GM21528 (cell line): Measurements from ENCODE around the gene CHST11.

Source experiments
- ATAC-seq: cut with Tn5 transposase; IDR thresholded peaks from one replicate; pipeline ENCODE4 v1.9.1; 2021; ENCODE audit warnings: mild to moderate bottlenecking, moderate library complexity; ENCODE audit not compliant: unreplicated experiment, low FRiP score

Gene CHST11

DNA sequence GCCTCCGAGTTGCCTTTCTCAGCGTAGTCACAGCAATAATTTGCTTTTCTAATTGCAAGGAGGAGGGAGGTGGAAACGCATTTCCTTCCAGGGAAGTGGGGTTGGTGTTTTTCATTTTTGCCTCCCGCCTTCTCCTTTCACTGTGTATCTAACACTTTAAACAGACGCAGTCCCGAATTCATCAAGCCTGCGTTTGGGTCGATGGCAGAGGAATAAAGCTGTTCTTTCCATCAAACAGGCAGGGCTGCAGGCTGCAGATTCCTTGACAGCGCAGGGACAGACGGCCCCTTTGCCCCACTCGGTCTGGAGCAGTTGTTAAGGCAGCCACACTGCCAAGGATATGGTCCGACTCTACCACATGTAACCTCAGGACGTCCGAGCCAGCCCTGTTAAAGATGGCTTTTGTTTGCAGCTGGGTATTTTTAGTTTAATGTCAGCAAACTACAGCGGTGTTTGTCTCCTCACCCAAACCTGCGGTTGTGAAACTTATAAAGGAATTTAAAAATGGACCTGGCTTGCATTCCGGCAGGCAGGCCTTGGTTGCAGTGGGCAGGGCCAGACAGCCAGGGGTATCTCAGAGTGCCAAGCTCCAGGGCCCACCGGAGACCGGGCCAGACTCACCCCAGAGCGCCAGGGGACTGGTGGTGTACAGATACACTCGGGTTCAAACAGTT lies 2.1 kb downstream of the CHST11 start:
- no peak for ATAC-seq

DNA sequence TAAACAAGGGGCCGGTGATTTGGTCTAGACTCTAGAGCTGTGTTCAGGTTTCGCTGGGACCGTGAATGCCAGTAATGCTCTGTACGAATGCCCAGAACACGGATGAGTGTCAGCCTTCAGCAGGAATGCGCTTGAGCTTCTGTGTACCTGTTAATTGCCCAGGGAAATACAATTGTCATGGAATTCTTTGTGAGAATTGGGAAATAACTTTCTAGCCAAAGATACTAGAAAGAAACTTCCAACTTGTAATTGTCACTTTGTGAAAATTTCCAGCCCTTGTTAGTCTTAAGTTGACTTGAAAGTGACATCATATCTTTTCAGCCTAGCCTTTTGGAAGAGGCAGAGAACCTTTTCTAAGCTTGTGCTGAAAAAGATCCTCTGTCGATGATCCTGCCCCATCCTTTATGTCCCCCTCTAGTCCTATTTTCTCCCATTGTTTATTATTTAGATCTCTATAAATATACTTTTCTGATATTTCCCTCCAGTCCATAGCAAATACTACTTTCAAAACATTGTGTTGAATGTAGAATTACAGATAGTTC lies 2.7 kb downstream of the CHST11 start:
- no peak for ATAC-seq

DNA sequence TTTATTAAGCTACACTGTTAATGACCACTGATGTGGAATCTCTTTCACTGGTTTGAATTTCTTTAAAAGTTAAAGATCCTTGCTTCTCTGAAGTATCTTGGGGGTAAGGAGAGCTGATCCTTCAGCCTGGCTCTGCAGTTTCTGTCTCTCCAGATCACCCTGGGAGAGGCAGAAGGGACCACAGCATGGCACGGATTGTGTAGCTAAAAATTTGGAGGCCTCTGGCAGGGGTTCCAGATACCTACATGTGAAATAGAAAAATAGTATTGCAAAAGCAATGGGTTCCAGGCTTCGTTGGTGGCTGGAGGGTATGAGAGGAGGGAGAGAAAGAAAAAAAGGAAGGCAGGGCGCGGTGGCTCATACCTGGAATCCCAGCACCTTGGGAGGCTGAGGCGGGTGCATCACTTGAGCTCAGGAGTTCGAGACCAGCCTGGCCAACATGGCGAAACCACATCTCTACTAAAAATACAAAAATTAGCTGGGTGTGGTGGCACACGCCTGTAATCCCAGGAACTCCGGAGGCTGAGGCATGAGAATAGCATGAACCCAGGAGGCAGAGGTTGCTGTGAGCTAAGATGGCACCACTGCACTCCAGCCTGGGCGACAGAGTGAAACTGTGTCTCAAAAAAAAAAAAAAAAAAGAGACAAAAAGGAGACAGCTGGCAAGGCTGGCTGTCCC lies 3.4 kb downstream of the CHST11 start:
- ATAC-seq, result no peak

- ATAC-seq, result no peak
Measured at GRCh38 chr12:104460973-104461698, 4.4 kb downstream of the CHST11 start.

DNA sequence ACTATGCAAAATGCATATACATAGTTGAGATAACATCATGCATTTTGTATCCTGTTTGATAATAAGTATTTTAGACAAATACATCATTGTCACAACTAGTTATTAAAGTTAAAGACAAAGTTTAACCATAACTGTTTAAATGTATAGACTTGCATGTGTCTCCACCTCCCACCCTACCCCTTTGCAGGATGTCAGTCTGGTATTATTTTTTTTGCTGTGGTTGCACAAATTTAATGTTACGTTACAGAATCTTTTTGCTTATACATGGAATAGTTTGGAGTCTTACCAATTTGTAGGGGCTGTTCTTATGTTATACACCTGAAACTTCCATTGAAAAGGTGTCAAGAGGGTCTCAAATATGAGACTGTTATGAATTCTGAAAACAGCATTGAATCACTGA lies 5.6 kb downstream of the CHST11 start:
- no peak for ATAC-seq

DNA sequence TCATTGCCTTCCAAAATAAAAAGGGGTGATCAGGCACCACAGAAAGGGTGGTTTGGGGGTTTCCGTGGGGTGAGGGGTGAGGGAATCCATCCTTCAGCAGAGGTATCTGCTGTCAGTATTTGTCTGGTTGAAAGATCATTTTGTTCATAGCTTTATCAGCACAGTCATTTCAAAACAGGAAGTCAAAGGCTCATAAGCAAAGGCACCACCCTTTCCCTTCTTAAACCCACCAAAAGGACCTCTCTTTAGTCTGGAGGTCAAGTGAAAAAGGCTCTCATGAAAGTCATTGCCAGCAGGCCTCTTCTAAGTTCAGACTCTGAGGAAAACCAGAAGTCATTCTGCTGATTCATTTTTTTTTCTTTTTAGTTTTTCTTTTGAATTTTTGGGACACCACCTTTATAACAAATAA lies 6.2 kb downstream of the CHST11 start:
- peak; percentile 52 for ATAC-seq

DNA sequence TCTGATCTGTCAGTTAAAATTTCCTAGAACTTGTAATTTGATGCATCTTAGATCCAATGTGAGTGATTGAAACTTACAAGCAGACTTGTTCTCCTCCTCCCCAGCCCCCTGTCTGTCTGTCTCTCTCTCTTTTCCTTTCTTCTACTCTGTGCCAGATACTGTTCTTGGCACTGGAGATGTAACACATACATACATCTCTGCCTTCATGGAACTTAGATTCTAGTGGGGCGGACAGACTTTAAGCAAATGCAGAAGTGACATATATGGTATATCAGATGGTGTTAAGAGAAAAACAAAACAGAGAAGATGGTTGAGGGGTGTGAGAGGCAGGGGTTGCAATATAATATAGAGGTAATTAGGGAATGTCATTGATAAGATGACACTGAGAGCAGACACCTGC lies 6.6 kb downstream of the CHST11 start:
- peak; percentile 2 for ATAC-seq

DNA sequence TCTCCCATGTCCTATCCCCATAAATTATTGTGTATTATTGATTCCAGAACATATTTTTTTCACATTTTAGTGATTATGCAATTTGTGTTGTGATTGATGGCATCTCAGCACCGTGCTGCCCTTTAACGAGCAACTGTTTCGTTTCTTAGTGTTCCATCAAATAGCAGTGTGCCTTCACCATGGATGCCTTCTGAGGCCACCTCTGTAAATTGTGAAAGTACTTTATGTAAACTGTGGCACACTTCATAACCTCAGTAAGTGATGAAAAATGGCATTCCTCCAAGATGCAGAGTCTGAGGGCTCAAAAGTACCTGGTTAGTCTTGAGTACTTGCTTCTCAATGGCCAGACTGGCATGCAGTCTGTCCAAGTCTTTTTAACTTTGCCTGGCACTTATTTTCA lies 8.2 kb downstream of the CHST11 start:
- no peak for ATAC-seq

GRCh38 chr12:104466709-104467345 lies 10.1 kb downstream of the CHST11 start:
- no peak for ATAC-seq

- ATAC-seq, result no peak
Measured at GRCh38 chr12:104467346-104467837, 10.6 kb downstream of the CHST11 start.

DNA sequence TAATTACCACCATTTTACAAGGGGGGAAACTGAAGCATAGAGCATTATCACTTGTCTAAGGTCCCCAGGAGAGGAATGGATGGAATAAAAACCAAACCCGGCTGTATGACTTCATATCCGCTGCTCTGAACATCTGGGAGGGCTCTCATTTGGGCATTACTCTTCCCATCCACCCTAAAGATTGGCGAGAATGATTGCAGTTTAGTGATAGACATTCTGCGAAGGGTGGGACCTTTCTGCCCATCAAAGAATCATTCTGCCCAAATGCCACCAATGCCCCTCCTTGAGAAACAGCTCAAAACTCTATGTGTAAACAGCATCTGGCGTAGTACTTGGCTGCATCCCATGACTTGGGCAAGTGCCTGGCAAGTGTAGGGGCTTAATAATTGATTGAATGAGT lies 11.6 kb downstream of the CHST11 start:
- no peak for ATAC-seq

- ATAC-seq, result no peak
Measured at GRCh38 chr12:104469066-104469465, 12.3 kb downstream of the CHST11 start.

- no peak for ATAC-seq
Measured at GRCh38 chr12:104469523-104469922, 12.8 kb downstream of the CHST11 start.

DNA sequence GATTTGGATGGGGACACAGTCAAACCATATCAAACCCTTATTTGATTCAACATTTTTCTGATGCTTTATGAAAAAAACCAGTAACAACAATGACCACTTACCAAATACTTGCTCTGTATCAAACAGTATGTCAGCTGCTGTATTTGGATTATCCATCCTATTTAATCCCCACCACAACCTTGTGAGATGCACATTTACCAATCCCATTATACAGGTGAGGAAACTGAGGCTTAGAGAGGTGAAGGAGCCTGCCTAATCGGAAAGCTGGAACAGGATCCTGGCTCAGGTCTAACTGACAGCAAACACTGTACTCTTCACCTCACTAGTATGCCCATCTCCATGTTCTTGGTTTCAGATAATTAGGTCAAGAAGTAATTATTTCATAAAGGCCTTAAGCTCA lies 13.8 kb downstream of the CHST11 start:
- ATAC-seq, result no peak

- ATAC-seq, result no peak
Measured at GRCh38 chr12:104471336-104471735, 14.6 kb downstream of the CHST11 start.

GRCh38 chr12:104472748-104473147 lies 16.0 kb downstream of the CHST11 start:
- ATAC-seq, result no peak

GRCh38 chr12:104473374-104473983 lies 16.7 kb downstream of the CHST11 start:
- peak; percentile 61 for ATAC-seq

GRCh38 chr12:104475271-104475670 lies 18.5 kb downstream of the CHST11 start:
- ATAC-seq, result no peak

GRCh38 chr12:104477510-104478390 lies 21.0 kb downstream of the CHST11 start:
- no peak for ATAC-seq
